ENCODE measurements around the gene OSBPL9.
"Not testable (repeated sequence)": the region's sequence is repeated elsewhere in the genome, so short reads cannot be mapped to it uniquely, and the experiment has no call there.

DNA sequence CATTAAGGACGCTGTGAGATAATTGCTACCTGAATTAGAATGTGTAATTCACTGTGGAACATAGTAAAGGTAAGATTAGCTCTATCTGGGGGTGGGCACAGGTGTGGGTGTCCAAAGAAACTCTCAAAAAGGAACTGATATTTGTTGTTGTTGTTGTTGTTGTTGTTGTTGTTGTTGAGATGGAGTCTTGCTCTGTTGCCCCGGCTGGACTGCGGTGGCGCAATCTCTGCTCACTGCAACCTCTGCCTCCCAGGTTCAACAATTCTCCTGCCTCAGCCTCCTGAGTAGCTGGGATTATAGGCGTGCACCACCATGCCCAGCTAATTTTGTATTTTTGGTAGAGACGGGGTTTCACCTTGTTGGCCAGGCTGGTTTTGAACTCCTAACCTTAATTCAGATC lies 6.8 kb upstream of the OSBPL9 start:
- TF ChIP-seq POLR2A (IDR thresholded peaks at IDR 0.05; ENCODE audit: low read depth, low read length); POLR2AphosphoS5 (IDR thresholded peaks at IDR 0.05; ENCODE audit: low read depth, low read length); TAF1 (IDR thresholded peaks at IDR 0.05; ENCODE audit: low read depth, low read length); SPI1 (IDR thresholded peaks at IDR 0.05; ENCODE audit: low read depth, low read length); PAX5 (IDR thresholded peaks at IDR 0.05; ENCODE audit: insufficient read depth, low read length, severe bottlenecking): not testable (repeated sequence)
